NCI-H2029 treated with DMSO at 0.1 percent for 48 hours (cell line): ENCODE measurements around the gene GINM1.

ENCODE experiments used
- DNase-seq: peaks from one replicate; lab custom pipeline; 2025; lab: John Stamatoyannopoulos, UW

The GINM1 gene

GRCh38 chr6:149593408-149593807 is 27.2 kb downstream of the GINM1 start:
- DNase-seq, result no peak

- DNase-seq, result no peak
Measured at GRCh38 chr6:149600508-149600907, 34.3 kb downstream of the GINM1 start.

- no peak for DNase-seq
Measured at GRCh38 chr6:149608381-149608982, 42.3 kb downstream of the GINM1 start.

DNA sequence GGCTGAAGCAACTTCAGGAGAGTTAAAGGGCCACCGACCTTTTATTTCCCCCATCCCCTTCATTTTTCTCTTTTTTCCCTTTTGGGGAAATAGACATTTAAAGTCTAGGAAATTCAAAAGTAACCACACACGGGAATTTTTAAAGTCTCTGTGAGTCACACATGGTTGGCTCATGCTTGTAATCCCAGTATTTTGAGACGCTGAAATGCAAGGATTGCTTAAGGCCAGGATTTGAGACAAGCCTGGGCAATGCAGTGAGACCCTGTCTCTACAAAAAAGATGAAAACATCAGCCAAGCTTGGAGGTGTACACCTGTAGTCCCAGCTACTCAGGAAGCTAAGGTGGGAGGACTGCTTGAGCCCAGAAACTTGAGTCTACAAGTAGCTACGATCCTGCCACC is 48.2 kb downstream of the GINM1 start:
- no peak for DNase-seq

DNA sequence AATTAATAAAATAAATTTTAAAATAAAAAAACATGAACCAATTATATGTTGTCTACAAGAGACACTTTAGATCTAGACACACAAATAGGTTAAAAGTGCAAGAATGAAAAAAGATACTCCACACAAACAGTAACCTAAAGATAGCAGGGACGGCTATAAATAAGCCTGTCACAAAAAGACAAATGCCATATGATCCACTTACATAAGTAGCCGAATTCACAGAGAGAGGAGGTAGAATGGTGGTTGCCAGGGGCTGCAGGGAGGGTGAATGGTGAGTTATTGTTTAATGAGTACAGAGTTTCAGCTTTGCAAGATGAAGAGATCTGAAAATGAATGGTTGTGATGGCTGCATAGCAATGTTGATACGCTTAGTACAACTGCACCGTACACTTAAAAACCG is 49.6 kb downstream of the GINM1 start:
- DNase-seq, result no peak

- no peak for DNase-seq
Measured at GRCh38 chr6:149627672-149628071, 61.5 kb downstream of the GINM1 start.

GRCh38 chr6:149628875-149629510 is 62.8 kb downstream of the GINM1 start:
- no peak for DNase-seq

DNA sequence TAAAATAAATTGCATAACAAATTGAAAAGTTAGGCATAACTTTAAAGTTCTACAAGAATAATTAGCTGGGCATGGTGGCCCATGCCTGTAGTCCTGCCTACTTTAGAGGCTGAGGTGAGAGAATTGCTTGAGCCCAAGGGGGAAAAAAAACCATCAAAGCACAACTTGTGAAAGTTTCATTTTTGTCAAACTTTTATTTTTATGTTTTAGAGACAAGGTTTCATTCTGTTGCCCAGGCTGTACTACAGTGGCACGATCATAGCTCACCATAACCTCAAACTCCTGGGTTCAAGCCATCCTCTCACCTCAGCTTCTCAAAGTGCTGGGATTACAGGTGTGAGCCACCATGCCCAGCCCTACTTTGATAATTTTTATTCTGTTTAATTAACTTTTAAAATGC is 68.1 kb downstream of the GINM1 start:
- DNase-seq, result no peak

- no peak for DNase-seq
Measured at GRCh38 chr6:149636124-149636523, 69.9 kb downstream of the GINM1 start.
